SW480 (cell line): ENCODE measurements around the gene LTK.

Experiments used
- DNase-seq: peaks from one replicate; pipeline ENCODE4 v3.0.0-alpha.2; 2016; ENCODE audit warnings: low spot score

LTK gene

GRCh38 chr15:41498657-41499056 is 15.0 kb downstream of the LTK start:
- DNase-seq, result no peak

DNA sequence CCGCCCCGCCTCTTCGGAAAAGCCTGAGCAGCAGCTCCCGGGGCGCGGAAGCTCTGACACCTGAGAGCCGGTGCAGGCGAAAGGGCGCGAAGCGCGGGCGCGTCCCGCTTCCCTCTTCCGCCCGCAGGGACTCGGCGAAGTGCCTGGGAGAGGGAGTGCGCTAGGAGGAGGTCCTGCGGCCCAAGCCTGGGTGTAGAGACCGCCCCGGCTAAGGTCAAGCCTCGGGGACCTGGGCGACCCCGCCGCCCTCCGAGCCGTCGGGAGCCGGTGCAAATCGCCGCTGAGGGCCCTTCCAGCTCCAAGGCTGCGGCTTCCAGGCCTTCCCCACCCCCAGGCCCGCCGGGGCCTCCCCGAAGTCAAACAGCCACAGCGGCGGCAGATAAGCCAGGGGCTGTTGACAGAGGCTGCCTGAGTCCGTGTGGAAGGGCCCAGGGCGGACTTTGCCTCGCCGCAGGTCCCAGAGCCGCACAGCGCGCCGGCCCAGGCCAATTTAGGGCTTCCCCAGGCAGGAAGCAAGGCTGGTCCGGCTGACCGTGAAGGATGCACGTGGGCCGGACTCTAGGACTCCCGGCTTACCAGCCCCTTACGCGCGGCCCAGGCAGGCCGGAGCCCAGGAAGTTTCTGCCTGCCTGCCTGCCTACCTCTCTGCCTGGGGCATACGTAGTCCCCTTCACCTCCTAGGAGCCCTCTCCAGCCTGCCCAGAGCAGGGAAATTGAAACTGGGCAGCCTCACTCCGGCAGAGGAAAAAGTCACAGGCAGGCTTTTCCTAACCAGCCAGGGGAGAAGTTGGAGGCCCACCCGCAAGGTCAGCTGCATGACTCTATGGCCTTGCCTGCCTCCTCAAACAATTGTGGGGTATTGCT is 17.7 kb downstream of the LTK start:
- no peak for DNase-seq

- no peak for DNase-seq
These were observed 18.5 kb downstream of the LTK start for GRCh38 chr15:41494922-41495735.

GRCh38 chr15:41494190-41494921 is 19.3 kb downstream of the LTK start:
- peak; percentile 61 for DNase-seq

DNA sequence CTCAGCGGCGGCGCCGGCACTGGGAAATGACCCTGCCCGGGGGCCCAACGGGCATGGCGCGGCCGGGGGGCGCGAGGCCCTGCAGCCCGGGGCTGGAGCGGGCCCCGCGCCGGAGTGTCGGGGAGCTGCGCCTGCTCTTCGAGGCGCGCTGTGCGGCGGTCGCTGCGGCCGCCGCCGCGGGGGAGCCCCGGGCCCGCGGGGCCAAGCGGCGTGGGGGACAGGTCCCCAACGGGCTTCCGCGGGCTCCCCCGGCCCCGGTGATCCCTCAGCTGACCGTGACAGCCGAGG is 19.8 kb downstream of the LTK start:
- DNase-seq, result no peak

- DNase-seq, result peak; percentile 71
These were observed 20.3 kb downstream of the LTK start, which contains the start of gene ITPKA for GRCh38 chr15:41493205-41493901. TSS of gene ITPKA (plus strand) at chr15:41493874. CDS start at chr15:41493928, 54 bp downstream.

DNA sequence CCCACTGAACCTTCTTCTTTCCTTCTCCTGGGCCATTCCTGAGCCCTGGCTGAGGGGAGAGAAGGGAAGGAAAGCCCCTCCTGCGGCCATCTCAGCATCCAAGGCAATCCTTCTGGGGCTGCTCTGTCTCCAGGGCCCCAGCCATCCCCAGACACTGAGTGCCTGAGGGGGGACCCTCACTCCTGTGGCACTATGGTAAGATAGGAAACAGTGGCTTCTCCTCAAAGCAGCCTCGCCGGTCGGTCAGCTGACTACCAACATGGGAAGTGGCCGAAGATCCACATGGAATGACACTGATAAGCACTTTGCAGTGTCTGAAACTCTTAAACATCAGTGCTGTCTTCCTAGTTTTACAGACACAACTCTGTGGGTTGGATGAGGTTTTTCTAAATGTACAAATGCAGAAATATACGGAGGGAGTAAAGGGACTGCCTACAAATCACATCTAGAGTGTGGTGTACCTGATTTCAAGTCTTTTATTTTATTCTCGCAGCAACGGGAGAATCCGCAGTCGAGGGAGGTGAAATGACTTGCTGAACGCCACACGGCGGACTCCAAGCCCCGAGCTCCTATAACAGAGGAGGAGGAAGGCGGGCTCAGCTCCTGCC is 20.9 kb downstream of the LTK start:
- peak; percentile 83 for DNase-seq

DNA sequence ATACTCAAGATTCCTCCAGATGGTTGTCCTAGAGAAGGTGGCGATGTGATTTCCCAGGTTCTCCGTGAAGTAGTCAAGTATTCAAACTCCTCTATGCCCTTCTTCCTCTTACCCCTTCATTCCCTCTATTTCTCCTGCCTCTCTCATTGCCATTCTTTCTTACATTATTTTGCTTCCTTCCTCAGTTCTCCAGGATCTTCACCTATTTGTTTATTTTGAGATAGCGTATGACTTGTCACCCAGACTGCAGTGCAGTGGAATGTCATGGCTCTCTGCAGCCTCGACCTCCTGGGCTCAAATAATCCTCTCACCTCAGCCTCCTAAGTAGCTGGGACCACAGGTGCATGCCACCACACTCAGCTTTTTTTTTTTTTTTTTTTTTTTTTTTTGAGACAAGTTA is 21.7 kb downstream of the LTK start:
- no peak for DNase-seq

- DNase-seq, result peak; percentile 96
These were observed 23.3 kb downstream of the LTK start for GRCh38 chr15:41490355-41490754.

DNA sequence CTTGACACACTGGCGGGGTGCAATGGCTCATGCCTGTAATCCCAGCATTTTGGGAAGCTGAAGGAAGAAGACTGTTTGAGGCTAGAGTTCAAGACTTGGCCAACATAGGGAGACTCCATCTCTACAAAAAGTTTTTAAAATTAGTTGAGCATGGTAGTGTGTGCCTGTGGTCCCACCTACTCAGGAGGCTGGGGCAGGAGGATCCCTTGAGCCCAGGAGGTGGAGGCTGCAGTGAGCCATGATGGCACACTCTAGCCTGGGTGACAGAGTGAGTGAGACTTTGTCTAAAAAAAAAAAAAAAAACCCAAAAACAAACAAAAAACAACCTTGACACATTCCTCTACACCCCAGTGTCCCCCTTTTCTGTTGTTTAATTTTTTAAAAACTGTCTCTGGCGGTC is 24.0 kb downstream of the LTK start:
- no peak for DNase-seq

DNA sequence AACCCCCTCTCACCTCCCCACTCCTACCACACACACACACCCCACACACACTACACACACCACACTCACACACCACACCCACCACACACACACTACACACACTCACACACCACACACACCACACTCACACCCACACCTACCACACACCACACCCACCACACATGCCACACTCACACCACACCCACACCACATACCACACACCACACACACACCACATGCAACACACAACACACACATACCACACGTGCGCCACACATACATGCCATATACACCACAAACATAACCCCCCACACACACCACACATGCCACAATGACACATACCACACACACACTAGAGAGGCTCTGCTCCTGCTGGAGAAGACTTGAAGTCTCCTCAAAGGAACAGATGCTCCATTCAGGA is 25.8 kb downstream of the LTK start:
- DNase-seq, result peak; percentile 44

DNA sequence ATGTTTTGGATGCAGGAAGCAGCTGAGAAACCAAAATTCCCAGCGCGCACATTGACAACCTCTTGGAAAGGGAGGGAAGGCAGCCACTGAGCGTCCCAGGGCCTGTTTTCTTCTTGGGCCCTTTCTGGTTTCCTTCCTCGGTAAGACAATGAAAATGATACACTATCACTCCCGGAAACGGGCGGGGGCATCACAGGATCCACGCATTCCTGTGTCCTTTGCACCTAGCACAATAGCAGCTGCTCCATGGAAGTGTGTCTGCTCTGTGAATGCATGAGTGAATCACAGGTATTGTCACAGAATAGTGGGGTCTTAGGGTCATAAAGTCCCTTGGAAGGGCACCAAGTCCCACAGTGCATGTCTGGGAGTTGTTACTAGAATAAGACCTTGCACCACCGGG is 26.2 kb downstream of the LTK start:
- no peak for DNase-seq

GRCh38 chr15:41486286-41486685 is 27.3 kb downstream of the LTK start:
- DNase-seq, result no peak

- no peak for DNase-seq
These were observed 28.5 kb downstream of the LTK start for GRCh38 chr15:41484937-41485625.

GRCh38 chr15:41483519-41483918 is 30.1 kb downstream of the LTK start:
- no peak for DNase-seq

GRCh38 chr15:41483115-41483514 is 30.5 kb downstream of the LTK start:
- no peak for DNase-seq

- no peak for DNase-seq
These were observed 31.3 kb downstream of the LTK start for GRCh38 chr15:41482110-41482877.

DNA sequence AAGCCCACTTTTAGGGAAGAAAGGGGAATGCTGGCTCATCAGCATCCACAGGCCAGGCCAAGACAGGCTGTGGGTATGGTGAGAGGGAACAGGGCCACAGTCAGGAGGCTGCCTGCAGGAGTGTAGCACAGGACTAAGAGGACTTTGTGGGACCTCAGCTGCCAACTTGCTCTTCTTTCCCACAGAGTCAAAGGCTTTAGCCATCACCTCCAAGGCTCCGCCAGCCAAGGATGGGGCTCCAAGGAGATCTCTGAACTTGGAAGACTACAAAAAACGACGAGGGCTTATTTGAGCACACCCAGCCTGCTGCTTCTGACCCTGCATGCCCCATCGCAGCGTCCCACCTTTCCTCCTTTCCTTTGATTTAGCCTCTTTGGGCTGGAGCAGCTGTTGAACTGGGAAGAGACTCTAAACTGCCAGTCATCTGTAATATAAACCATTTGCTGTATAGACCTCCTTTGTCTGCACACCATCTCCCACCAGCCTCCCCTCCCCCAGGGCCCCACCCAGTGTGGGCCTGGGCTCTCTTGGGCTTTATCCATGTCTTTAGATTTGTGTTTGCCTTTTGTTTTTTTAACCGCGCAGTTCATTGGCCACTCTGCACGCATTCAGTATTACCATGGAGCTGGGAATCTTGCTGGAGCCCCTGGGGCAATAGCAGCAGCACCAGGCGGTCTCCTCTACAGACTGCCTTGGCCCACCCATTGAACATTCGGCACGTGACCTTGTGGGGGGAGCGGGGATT is 33.1 kb downstream of the LTK start:
- no peak for DNase-seq

- no peak for DNase-seq
These were observed 37.1 kb downstream of the LTK start for GRCh38 chr15:41476416-41477048.
